Measurements from ENCODE around the gene NTN3.

DNA sequence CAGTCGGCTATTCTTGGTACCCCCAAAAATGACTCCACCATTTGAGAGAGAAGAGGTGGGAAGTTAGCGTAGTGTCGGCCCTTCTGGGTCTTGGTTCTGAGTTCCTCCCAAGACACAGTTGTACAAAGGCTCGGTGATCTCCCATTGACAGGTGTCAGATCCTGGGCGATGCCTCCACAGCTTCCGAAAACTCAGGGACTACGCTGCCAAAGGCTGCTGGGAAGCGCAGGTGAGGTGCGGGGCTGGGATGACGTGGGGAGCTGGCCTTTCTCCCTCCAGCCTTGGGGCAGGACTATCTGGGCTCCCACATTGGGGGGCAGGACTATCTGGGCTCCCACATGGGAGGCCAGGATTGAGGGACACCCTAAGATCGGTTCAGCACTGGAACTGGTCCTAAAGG, 31.5 kb upstream of the NTN3 start:
- TF ChIP-seq, protein P1, sequence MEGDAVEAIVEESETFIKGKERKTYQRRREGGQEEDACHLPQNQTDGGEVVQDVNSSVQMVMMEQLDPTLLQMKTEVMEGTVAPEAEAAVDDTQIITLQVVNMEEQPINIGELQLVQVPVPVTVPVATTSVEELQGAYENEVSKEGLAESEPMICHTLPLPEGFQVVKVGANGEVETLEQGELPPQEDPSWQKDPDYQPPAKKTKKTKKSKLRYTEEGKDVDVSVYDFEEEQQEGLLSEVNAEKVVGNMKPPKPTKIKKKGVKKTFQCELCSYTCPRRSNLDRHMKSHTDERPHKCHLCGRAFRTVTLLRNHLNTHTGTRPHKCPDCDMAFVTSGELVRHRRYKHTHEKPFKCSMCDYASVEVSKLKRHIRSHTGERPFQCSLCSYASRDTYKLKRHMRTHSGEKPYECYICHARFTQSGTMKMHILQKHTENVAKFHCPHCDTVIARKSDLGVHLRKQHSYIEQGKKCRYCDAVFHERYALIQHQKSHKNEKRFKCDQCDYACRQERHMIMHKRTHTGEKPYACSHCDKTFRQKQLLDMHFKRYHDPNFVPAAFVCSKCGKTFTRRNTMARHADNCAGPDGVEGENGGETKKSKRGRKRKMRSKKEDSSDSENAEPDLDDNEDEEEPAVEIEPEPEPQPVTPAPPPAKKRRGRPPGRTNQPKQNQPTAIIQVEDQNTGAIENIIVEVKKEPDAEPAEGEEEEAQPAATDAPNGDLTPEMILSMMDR (IDR thresholded peaks at IDR 0.05; ENCODE audit: low read depth, low read length, poor library complexity, severe bottlenecking): no peak
- no peak for TF ChIP-seq EZH2phosphoT487 (IDR thresholded peaks at IDR 0.05; ENCODE audit: borderline replicate concordance, low read length)
